H1 (cell line): ENCODE measurements around the gene IL32. TPM values are rescaled to one million over a fixed set of nuclear protein-coding genes. Genes with fewer than 3 reads are reported as not detected.

Experiments used
- CTCF ChIA-PET: fragments of 300-600 bp; sonication (Branson Sonifier 250); formaldehyde crosslinking; loops from one replicate; lab custom pipeline; 2021; ENCODE audit not compliant: partially characterized antibody; lab: Charles Lee
- POLR2A ChIA-PET: fragments of 300-600 bp; sonication (Branson Sonifier 250); formaldehyde crosslinking; loops from one replicate; lab custom pipeline; 2021; ENCODE audit warnings: inconsistent platforms; ENCODE audit not compliant: partially characterized antibody; lab: Charles Lee
- DNase-seq, 2 experiments: peaks; one replicate each; pipeline versions ENCODE4 v3.0.0 to v3.0.0-alpha.2; 2010 to 2022; ENCODE audit warnings: low spot score in 2 of 2, low read depth in 1 of 2, mixed read lengths in 1 of 2
- FAIRE-seq: peaks from 2 replicates; lab custom pipeline; 2011; peaks lifted over from hg19 to GRCh38; lab: Jason Lieb, UNC
- H2AFZ ChIP-seq: 2 replicates; pipeline ENCODE4 v1.8.1; 2012; ENCODE audit warnings: low read length, inconsistent platforms
- H2AK5ac ChIP-seq: 2 replicates; pipeline ENCODE4 v1.6.1; 2013; ENCODE audit warnings: low read depth, low read length
- H2BK120ac ChIP-seq: replicated peaks from 2 replicates; pipeline ENCODE3; 2013; ENCODE audit warnings: low read depth, low read length, inconsistent platforms
- H2BK12ac ChIP-seq: 2 replicates; pipeline ENCODE4 v1.6.1; 2013; ENCODE audit warnings: low read depth, low read length
- H2BK15ac ChIP-seq: 2 replicates; pipeline ENCODE4 v1.6.1; 2013; ENCODE audit warnings: low read length
- H2BK20ac ChIP-seq: 2 replicates; pipeline ENCODE4 v1.6.1; 2013; ENCODE audit warnings: low read length
- H2BK5ac ChIP-seq: 2 replicates; pipeline ENCODE4 v1.6.1; 2013; ENCODE audit warnings: low read depth, low read length
- H3K14ac ChIP-seq: 2 replicates; pipeline ENCODE4 v1.6.1; 2013; ENCODE audit warnings: inconsistent platforms; ENCODE audit not compliant: insufficient read length
- H3K18ac ChIP-seq: 2 replicates; pipeline ENCODE4 v1.6.1; 2013; ENCODE audit warnings: low read length; ENCODE audit errors: extremely low read depth
- H3K23ac ChIP-seq: 2 replicates; pipeline ENCODE4 v1.6.1; 2013; ENCODE audit warnings: inconsistent platforms; ENCODE audit not compliant: insufficient read length
- H3K23me2 ChIP-seq: 2 replicates; pipeline ENCODE4 v1.6.1; 2013; ENCODE audit warnings: low read depth, low read length
- H3K27ac ChIP-seq: 2 replicates; pipeline ENCODE4 v1.6.1; 2011; ENCODE audit warnings: low read depth, low read length, inconsistent platforms
- H3K27me3 ChIP-seq, 4 experiments: replicated peaks in 1 of 4; 1 replicate in 1 of 4; 2 replicates in 3 of 4; pipeline versions ENCODE4 v1.6.1 to v1.8.1; 2011 to 2013; ENCODE audit warnings: low read length in 3 of 4, mild to moderate bottlenecking in 3 of 4, inconsistent platforms in 2 of 4, mixed read lengths in 2 of 4, moderate library complexity in 1 of 4; ENCODE audit not compliant: control insufficient read depth in 3 of 4, insufficient read depth in 3 of 4; ENCODE audit errors: extremely low read depth in 1 of 4
- H3K36me3 ChIP-seq, 4 experiments: 2 replicates each; pipeline versions ENCODE4 v1.6.1 to v1.8.1; 2011 to 2013; ENCODE audit warnings: mild to moderate bottlenecking in 4 of 4, low read length in 3 of 4, moderate library complexity in 2 of 4, control low read depth in 1 of 4, inconsistent platforms in 1 of 4; ENCODE audit not compliant: insufficient read depth in 4 of 4, control insufficient read depth in 2 of 4
- H3K4ac ChIP-seq: replicated peaks from 2 replicates; pipeline ENCODE3; 2013; ENCODE audit warnings: low read length, low read depth, mixed read lengths, inconsistent platforms; ENCODE audit not compliant: insufficient read length
- H3K4me1 ChIP-seq, 4 experiments: replicated peaks in 1 of 4; 1 replicate in 1 of 4; 2 replicates in 3 of 4; pipeline versions ENCODE4 v1.6.1 to v1.8.1; 2011 to 2013; ENCODE audit warnings: low read length in 3 of 4, inconsistent platforms in 2 of 4, mixed read lengths in 1 of 4; ENCODE audit not compliant: insufficient read depth in 4 of 4, control insufficient read depth in 3 of 4
- H3K4me2 ChIP-seq, 2 experiments: 2 replicates each; pipeline versions ENCODE4 v1.6.1 to v1.8.1; 2011 to 2013; ENCODE audit warnings: low read depth in 2 of 2, low read length in 2 of 2, control low read depth in 1 of 2, inconsistent platforms in 1 of 2, mild to moderate bottlenecking in 1 of 2; ENCODE audit not compliant: insufficient read depth in 1 of 2
- H3K4me3 ChIP-seq, 4 experiments: fragments of 200-600, 300-600 bp in 1 of 4; sonication (generic), shearing (Covaris generic), sonication (Bioruptor Twin) in 1 of 4; 2 replicates each; pipeline versions ENCODE4 v1.5.1 to v1.8.1; 2011 to 2016; ENCODE audit warnings: low read length in 4 of 4, low read depth in 3 of 4, control low read depth in 2 of 4, inconsistent platforms in 2 of 4, mild to moderate bottlenecking in 2 of 4, mixed read lengths in 1 of 4, moderate library complexity in 1 of 4; ENCODE audit not compliant: insufficient read depth in 2 of 4; ENCODE audit errors: extremely low read depth in 1 of 4
- H3K56ac ChIP-seq: replicated peaks from 2 replicates; pipeline ENCODE3; 2013; ENCODE audit warnings: low read depth, mild to moderate bottlenecking, mixed read lengths, low read length, inconsistent platforms; ENCODE audit not compliant: insufficient read length
- H3K79me1 ChIP-seq: 2 replicates; pipeline ENCODE4 v1.6.1; 2013; ENCODE audit warnings: low read depth, low read length, control low read depth
- H3K79me2 ChIP-seq, 2 experiments: 2 replicates each; pipeline versions ENCODE4 v1.6.1 to v1.8.1; 2012 to 2013; ENCODE audit warnings: low read length in 2 of 2, mild to moderate bottlenecking in 2 of 2, inconsistent platforms in 1 of 2; ENCODE audit not compliant: insufficient read depth in 2 of 2, control insufficient read depth in 1 of 2
- H3K9ac ChIP-seq, 4 experiments: replicated peaks in 1 of 4; 1 replicate in 1 of 4; 2 replicates in 3 of 4; pipeline versions ENCODE4 v1.6.1 to v1.8.1; 2011 to 2013; ENCODE audit warnings: low read depth in 3 of 4, low read length in 3 of 4, control low read depth in 2 of 4, mild to moderate bottlenecking in 2 of 4, moderate library complexity in 2 of 4, inconsistent platforms in 1 of 4; ENCODE audit errors: extremely low read depth in 1 of 4
- H3K9me3 ChIP-seq, 2 experiments: 2 replicates each; pipeline versions ENCODE4 v1.6.1 to v1.8.1; 2012 to 2013; ENCODE audit warnings: mild to moderate bottlenecking in 2 of 2, moderate library complexity in 2 of 2, control low read depth in 1 of 2, inconsistent platforms in 1 of 2, low read depth in 1 of 2, low read length in 1 of 2, mixed read lengths in 1 of 2; ENCODE audit not compliant: insufficient read depth in 2 of 2
- H4K20me1 ChIP-seq, 2 experiments: replicated peaks in 1 of 2; 2 replicates each; pipeline versions ENCODE3 to v1.8.1; 2011 to 2013; ENCODE audit warnings: inconsistent platforms in 2 of 2, low read length in 2 of 2, mild to moderate bottlenecking in 1 of 2; ENCODE audit not compliant: insufficient read depth in 2 of 2, control insufficient read depth in 1 of 2
- H4K5ac ChIP-seq: 2 replicates; pipeline ENCODE4 v1.6.1; 2013; ENCODE audit warnings: low read length, low read depth, mixed read lengths, inconsistent platforms; ENCODE audit not compliant: insufficient read length
- H4K8ac ChIP-seq: 2 replicates; pipeline ENCODE4 v1.8.0; 2013; ENCODE audit warnings: mild to moderate bottlenecking, moderate library complexity, low read length, inconsistent platforms; ENCODE audit not compliant: insufficient read depth; ENCODE audit errors: extremely low read depth
- H4K91ac ChIP-seq: replicated peaks from 2 replicates; pipeline ENCODE3; 2013; ENCODE audit warnings: low read length, mixed read lengths, inconsistent platforms; ENCODE audit not compliant: insufficient read length
- ATF3 ChIP-seq: IDR thresholded peaks from 2 replicates; pipeline ENCODE4 v1.6.1; 2011; ENCODE audit warnings: low read depth, mild to moderate bottlenecking, low read length; ENCODE audit not compliant: insufficient read depth
- CHD1 ChIP-seq: IDR thresholded peaks from 2 replicates; pipeline ENCODE4 v1.6.1; 2012; ENCODE audit warnings: low read depth, low read length, improper control_type of control experiment
- HDAC6 ChIP-seq: IDR thresholded peaks from one replicate; pipeline ENCODE4 v1.7.1; 2012; ENCODE audit warnings: low read depth, mild to moderate bottlenecking, inconsistent platforms, low read length, moderate library complexity
- POU5F1 ChIP-seq: IDR thresholded peaks from 2 replicates; pipeline ENCODE4 v1.6.1; 2011; ENCODE audit warnings: low read depth, mild to moderate bottlenecking, low read length, moderate library complexity
- RBBP5 ChIP-seq: IDR thresholded peaks from 2 replicates; pipeline ENCODE4 v1.7.1; 2012; ENCODE audit warnings: low read depth, mild to moderate bottlenecking, inconsistent platforms, low read length, moderate library complexity, borderline replicate concordance
- SRF ChIP-seq: IDR thresholded peaks from 2 replicates; pipeline ENCODE4 v1.6.1; 2011; ENCODE audit warnings: mild to moderate bottlenecking, low read depth, low read length, moderate library complexity
- WGBS, 2 experiments: shearing (Covaris generic) in 1 of 2; methylation state at CpG; one replicate each; pipeline versions ENCODE4 v1.1.6 to v1.1.7; 2013 to 2015; ENCODE audit warnings: low lambda C conversion rate in 2 of 2, mixed read lengths in 2 of 2, inconsistent platforms in 1 of 2, low coverage in 1 of 2, missing lambda C conversion rate in 1 of 2; ENCODE audit not compliant: insufficient replicate concordance in 2 of 2, insufficient coverage in 1 of 2, insufficient read length in 1 of 2; ENCODE audit errors: extremely low coverage in 1 of 2, missing lambda C conversion rate in 1 of 2; 5-methylcytosine and 5-hydroxymethylcytosine counted together
- polyA plus RNA-seq, 7 experiments: library from polyadenylated mRNA; depleted of rRNA in 3 of 7; stranded (reverse) in 5 of 7; unstranded in 2 of 7; fragments of >200 nt in 5 of 7; fragments of 200-250 nt in 2 of 7; gene quantifications; 1 replicate in 5 of 7; 2 replicates in 1 of 7; 4 replicates in 1 of 7; pipeline versions ENCODE4 v1.2.1 to v1.2.3, GENCODE V29; 2011 to 2013; ENCODE audit warnings: missing spikeins in 2 of 7, mixed read lengths in 2 of 7
- total RNA-seq: library from RNA; stranded (reverse); fragmentation: NEBNext Ultra II Directional; extraction: Animal tissue kit (Norgen Biotek cat#: 25700); gene quantifications from 2 replicates; pipeline ENCODE4 v1.2.1, GENCODE V29; 2021
- TF ChIP-seq, protein P1 (sequence below): IDR thresholded peaks from 2 replicates; pipeline ENCODE4 v1.6.1; 2011; ENCODE audit warnings: low read length, improper control_type of control experiment

Gene IL32
- total and polyA plus RNA-seq, 2 of the 8 experiments (the other 6 are each of a cell fraction or from before 2014, with no cell fraction given), result 2.7 to 5.0 TPM

- H4K8ac ChIP-seq, result peak within 1 kb of the TSS; percentile 87; the same call in 1 of the 2 replicates
- H4K20me1 ChIP-seq, result peaks cover 0 to 4% of the 10 kb centered on the region in 2 experiments
- peak within 1 kb of the TSS; percentile 93 for H3K56ac ChIP-seq
- H2BK5ac ChIP-seq, result peak within 1 kb of the TSS; percentile 99
- peak within 1 kb of the TSS; percentile 55 to 88 (median 87) for H3K9ac ChIP-seq
- H3K27ac ChIP-seq, result peak within 1 kb of the TSS; percentile 93
- no peak within 1 kb of the TSS for H2AFZ ChIP-seq
- peak within 1 kb of the TSS; percentile 82 to 94 for H3K4me2 ChIP-seq
- ChIA-PET CTCF (interaction anchor here (0.5 to 36.8 kb wide), 19 partner anchors 10 to 80 kb away, joined by 3 to 619 read pairs (median 6); partner anchors contain the start of genes CLDN6, ZNF205 and ZNF213), POLR2A (interaction anchor here (0.6 to 15.4 kb wide), 44 partner anchors 10 to 185 kb away, joined by 3 to 169 read pairs (median 6); partner anchors contain the start of genes CLDN6, CLDN9, HCFC1R1 and IL32)
- peak within 1 kb of the TSS; percentile 99 for H2BK120ac ChIP-seq
- H3K4ac ChIP-seq, result peak within 1 kb of the TSS; percentile 100
- H3K27me3 ChIP-seq, result no peaks in the 10 kb centered on the region
- WGBS, 2 experiments, result 3% methylated on average over 15 of the region's 21 CpGs; no CpG with 5 or more reads in 1 of the 2 experiments
- H3K79me1 ChIP-seq, result peaks cover 4% of the 10 kb centered on the region; the same call in 1 of the 2 replicates
- DNase-seq (peak; percentile 72 to 86), FAIRE-seq (no peak)
- H3K23ac ChIP-seq, result no peak within 1 kb of the TSS
- peaks cover 11 to 49% of the 10 kb centered on the region in 2 experiments; a peak in 3 of 4 replicates for H3K79me2 ChIP-seq
- peaks cover 0 to 9% (median 0%) of the 10 kb centered on the region in 4 experiments; a peak in 2 of 8 replicates for H3K36me3 ChIP-seq
- H2BK15ac ChIP-seq, result peak within 1 kb of the TSS; percentile 97
- peak within 1 kb of the TSS; percentile 100 for H3K18ac ChIP-seq
- H3K9me3 ChIP-seq, result no peaks in the 10 kb centered on the region
- peaks cover 20% of the 10 kb centered on the region for H3K23me2 ChIP-seq
- peak within 1 kb of the TSS; percentile 67 to 96 (median 88) for H3K4me3 ChIP-seq
- H2BK20ac ChIP-seq, result peak within 1 kb of the TSS; percentile 91; the same call in 1 of the 2 replicates
- peak within 1 kb of the TSS; percentile 99 for H4K5ac ChIP-seq
- peaks cover 14 to 30% (median 16%) of the 10 kb centered on the region in 4 experiments for H3K4me1 ChIP-seq
- peak within 1 kb of the TSS; percentile 98 for H2BK12ac ChIP-seq
- H3K14ac ChIP-seq, result peak within 1 kb of the TSS; percentile 95
- H2AK5ac ChIP-seq, result peak within 1 kb of the TSS; percentile 98
- H4K91ac ChIP-seq, result peak within 1 kb of the TSS; percentile 100
- no peak for TF ChIP-seq HDAC6
- peak; percentile 41; the same call in 1 of the 2 replicates for TF ChIP-seq CHD1
- no peak for TF ChIP-seq RBBP5
- TF ChIP-seq, protein P1, sequence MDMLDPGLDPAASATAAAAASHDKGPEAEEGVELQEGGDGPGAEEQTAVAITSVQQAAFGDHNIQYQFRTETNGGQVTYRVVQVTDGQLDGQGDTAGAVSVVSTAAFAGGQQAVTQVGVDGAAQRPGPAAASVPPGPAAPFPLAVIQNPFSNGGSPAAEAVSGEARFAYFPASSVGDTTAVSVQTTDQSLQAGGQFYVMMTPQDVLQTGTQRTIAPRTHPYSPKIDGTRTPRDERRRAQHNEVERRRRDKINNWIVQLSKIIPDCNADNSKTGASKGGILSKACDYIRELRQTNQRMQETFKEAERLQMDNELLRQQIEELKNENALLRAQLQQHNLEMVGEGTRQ, result peak; percentile 28; the same call in 1 of the 2 replicates
- TF ChIP-seq POU5F1, result 0 out of 2 replicates have a peak, but pooled peaks have one; percentile 17
- TF ChIP-seq ATF3, result no peak
- TF ChIP-seq SRF, result no peak
Observed at GRCh38 chr16:3098459-3099394, 33.3 kb downstream of the IL32 start, which contains the start of gene ZSCAN10. Gene ZSCAN10 (minus strand): TSS chr16:3099294. CDS start chr16:3092937, 6,357 bp downstream.
